ENCODE results near the gene WDR7.

Gene WDR7

GRCh38 chr18:56747032-56747658 lies 96.0 kb downstream of the WDR7 start:
- no peak overlapping the region for H3K27ac ChIP-seq (ENCODE audit: poor library complexity, severe bottlenecking)
- DNase-seq (ENCODE audit: low spot score) (no peak), ATAC-seq (ENCODE audit: low read depth) (no peak)
- H3K36me3 ChIP-seq (ENCODE audit: low read depth), result no peaks in the 10 kb centered on the region
- H3K4me1 ChIP-seq (ENCODE audit: insufficient read depth, poor library complexity, severe bottlenecking), result no peaks in the 10 kb centered on the region
- no peak overlapping the region for H3K4me3 ChIP-seq (ENCODE audit: severe bottlenecking)
- no peaks in the 10 kb centered on the region for H3K9me3 ChIP-seq (ENCODE audit: severe bottlenecking)
- no peaks in the 10 kb centered on the region for H3K27me3 ChIP-seq (ENCODE audit: insufficient read depth, poor library complexity, severe bottlenecking)
- TF ChIP-seq CTCF (IDR thresholded peaks at IDR 0.05; ENCODE audit: poor library complexity, severe bottlenecking), result no peak

- ATAC-seq (ENCODE audit: low read depth), result no peak
- Histone ChIP-seq H3K4me1 (ENCODE audit: insufficient read depth, poor library complexity, severe bottlenecking) (no peaks in the 10 kb centered on the region), H3K27ac (ENCODE audit: poor library complexity, severe bottlenecking) (no peak overlapping the region), H3K9me3 (ENCODE audit: severe bottlenecking) (no peaks in the 10 kb centered on the region), H3K4me3 (ENCODE audit: severe bottlenecking) (no peak overlapping the region), H3K27me3 (ENCODE audit: insufficient read depth, poor library complexity, severe bottlenecking) (no peaks in the 10 kb centered on the region), H3K36me3 (ENCODE audit: low read depth) (no peaks in the 10 kb centered on the region)
- no peak for TF ChIP-seq CTCF (IDR thresholded peaks at IDR 0.05; ENCODE audit: poor library complexity, severe bottlenecking)
- no peak for DNase-seq (ENCODE audit: low spot score)
Observed at GRCh38 chr18:56747857-56748256, 96.7 kb downstream of the WDR7 start.

- ATAC-seq (ENCODE audit: low read depth) (no peak), DNase-seq (ENCODE audit: low spot score) (no peak)
Observed at GRCh38 chr18:56748698-56749268, 97.6 kb downstream of the WDR7 start.

GRCh38 chr18:56756966-56757365 lies 105.8 kb downstream of the WDR7 start:
- Histone ChIP-seq H3K4me3 (ENCODE audit: severe bottlenecking) (no peak overlapping the region), H3K27ac (ENCODE audit: poor library complexity, severe bottlenecking) (no peak overlapping the region), H3K36me3 (ENCODE audit: low read depth) (no peaks in the 10 kb centered on the region), H3K4me1 (ENCODE audit: insufficient read depth, poor library complexity, severe bottlenecking) (no peaks in the 10 kb centered on the region), H3K27me3 (ENCODE audit: insufficient read depth, poor library complexity, severe bottlenecking) (no peaks in the 10 kb centered on the region), H3K9me3 (ENCODE audit: severe bottlenecking) (no peaks in the 10 kb centered on the region)
- ATAC-seq (ENCODE audit: low read depth) (no peak), DNase-seq (ENCODE audit: low spot score) (no peak)
- TF ChIP-seq CTCF (IDR thresholded peaks at IDR 0.05; ENCODE audit: poor library complexity, severe bottlenecking), result no peak

More at GRCh38 chr18:56748698-56749268, 97.6 kb downstream of the WDR7 start:
- Histone ChIP-seq H3K27me3 (ENCODE audit: insufficient read depth, poor library complexity, severe bottlenecking) (no peaks in the 10 kb centered on the region), H3K9me3 (ENCODE audit: severe bottlenecking) (no peaks in the 10 kb centered on the region), H3K27ac (ENCODE audit: poor library complexity, severe bottlenecking) (no peak overlapping the region), H3K4me1 (ENCODE audit: insufficient read depth, poor library complexity, severe bottlenecking) (no peaks in the 10 kb centered on the region), H3K4me3 (ENCODE audit: severe bottlenecking) (no peak overlapping the region), H3K36me3 (ENCODE audit: low read depth) (no peaks in the 10 kb centered on the region)
- TF ChIP-seq CTCF (IDR thresholded peaks at IDR 0.05; ENCODE audit: poor library complexity, severe bottlenecking), result peak; percentile 81

GRCh38 chr18:56770097-56770496 lies 118.9 kb downstream of the WDR7 start:
- no peak for TF ChIP-seq CTCF (IDR thresholded peaks at IDR 0.05; ENCODE audit: poor library complexity, severe bottlenecking)
- no peak for DNase-seq (ENCODE audit: low spot score)
- H3K4me1 ChIP-seq (ENCODE audit: insufficient read depth, poor library complexity, severe bottlenecking), result no peaks in the 10 kb centered on the region
- no peak overlapping the region for H3K4me3 ChIP-seq (ENCODE audit: severe bottlenecking)
- no peak for ATAC-seq (ENCODE audit: low read depth)
- H3K27me3 ChIP-seq (ENCODE audit: insufficient read depth, poor library complexity, severe bottlenecking), result no peaks in the 10 kb centered on the region
- H3K36me3 ChIP-seq (ENCODE audit: low read depth), result no peaks in the 10 kb centered on the region
- H3K9me3 ChIP-seq (ENCODE audit: severe bottlenecking), result no peaks in the 10 kb centered on the region
- no peak overlapping the region for H3K27ac ChIP-seq (ENCODE audit: poor library complexity, severe bottlenecking)
